ENCODE results near the gene TTC28. TPM values are rescaled to one million over a fixed set of nuclear protein-coding genes. Genes with fewer than 3 reads are reported as not detected.
A peak's percentile ranks its signal among the peaks of the same experiment; 100 is the strongest.
"Not testable (repeated sequence)": the region's sequence is repeated elsewhere in the genome, so short reads cannot be mapped to it uniquely, and the experiment has no call there.

Gene TTC28
- total RNA-seq, 2 donors from 2014 or later, result 8.8 to 12.0 TPM

DNA sequence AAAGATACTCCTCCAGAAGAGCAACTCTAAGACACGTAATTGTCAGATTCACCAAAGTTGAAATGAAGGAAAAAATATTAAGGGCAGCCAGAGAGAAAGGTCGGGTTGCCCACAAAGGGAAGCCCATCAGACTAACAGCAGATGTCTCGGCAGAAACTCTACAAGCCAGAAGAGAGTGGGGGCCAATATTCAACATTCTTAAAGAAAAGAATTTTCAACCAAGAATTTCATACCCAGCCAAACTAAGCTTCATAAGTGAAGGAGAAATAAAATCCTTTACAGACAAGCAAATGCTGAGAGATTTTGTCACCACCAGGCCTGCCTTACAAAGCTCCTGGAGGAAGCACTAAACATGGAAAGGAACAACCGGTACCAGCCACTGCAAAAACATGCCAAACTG is 149.1 kb downstream of the TTC28 start:
- intact Hi-C loops (cut with DNase I, micrococcal nuclease); DNase-seq; ATAC-seq: not testable (repeated sequence)

GRCh38 chr22:28529144-28529543 is 150.5 kb downstream of the TTC28 start:
- DNase-seq; ATAC-seq; intact Hi-C loops (cut with DNase I, micrococcal nuclease): not testable (repeated sequence)

GRCh38 chr22:28521451-28521850 is 158.2 kb downstream of the TTC28 start:
- DNase-seq (no peak), ATAC-seq (no peak)
- intact Hi-C loops (cut with DNase I, micrococcal nuclease), result no loop called here

DNA sequence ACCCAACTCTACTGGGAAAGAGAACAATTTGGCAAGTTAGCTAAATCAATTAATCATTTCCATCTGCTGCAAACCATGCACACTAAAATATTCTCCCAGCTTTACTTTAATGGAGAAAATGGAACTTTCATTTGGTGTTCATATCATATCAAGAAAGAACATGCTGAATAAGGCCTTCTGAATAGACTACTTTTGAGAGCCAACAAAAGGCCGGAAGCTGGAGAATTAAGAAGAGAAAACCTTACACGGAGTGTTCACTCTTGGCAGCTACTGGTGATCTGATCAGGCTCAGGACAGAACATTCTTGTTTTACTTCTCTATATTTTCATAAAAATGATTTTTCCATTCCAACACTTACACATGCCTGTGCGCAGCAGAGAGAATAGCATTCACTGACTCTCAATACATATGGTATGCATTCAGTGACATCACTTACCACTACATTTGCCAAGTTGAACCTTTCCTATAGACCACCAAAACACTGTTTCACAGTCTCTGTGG is 165.3 kb downstream of the TTC28 start:
- intact Hi-C loops (cut with DNase I, micrococcal nuclease), result no loop called here
- DNase-seq, result no peak
- ATAC-seq, result no peak

DNA sequence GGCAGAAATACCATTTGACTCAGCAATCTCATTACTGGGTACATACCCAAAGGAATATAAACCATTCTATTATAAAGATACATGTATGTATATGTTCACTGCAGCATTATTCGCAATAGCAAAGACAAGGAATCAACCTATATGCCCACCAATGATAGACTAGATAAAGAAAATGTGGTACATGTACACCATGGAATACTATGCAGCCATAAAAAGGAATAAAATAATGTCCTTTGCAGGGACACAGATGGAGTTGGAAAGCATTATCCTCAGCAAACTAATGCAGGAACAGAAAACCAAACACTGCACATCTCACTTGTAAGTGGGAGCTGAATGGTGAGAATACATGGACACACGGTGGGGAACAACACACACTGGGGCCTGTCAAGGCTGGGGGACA is 167.3 kb downstream of the TTC28 start:
- ATAC-seq; DNase-seq; intact Hi-C loops (cut with DNase I, micrococcal nuclease): not testable (repeated sequence)

DNA sequence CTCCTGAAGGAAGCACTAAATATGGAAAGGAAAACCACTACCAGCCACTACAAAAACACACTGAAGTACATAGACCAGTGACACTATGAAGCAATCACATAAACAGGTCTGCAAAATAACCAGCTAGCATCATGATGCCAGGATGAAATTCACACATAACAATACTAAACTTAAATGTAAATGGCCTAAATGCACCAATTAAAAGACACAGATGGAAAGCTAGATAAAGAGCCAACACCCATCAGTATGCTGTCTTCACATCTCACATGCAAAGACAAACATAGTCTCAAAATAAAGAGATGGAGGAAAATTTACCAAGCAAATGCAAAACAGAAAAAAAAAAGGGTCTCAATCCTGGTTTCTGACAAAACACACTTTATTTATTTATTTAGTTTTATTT is 171.7 kb downstream of the TTC28 start:
- ATAC-seq, result no peak
- intact Hi-C loops (cut with DNase I, micrococcal nuclease), result no loop called here
- no peak for DNase-seq

DNA sequence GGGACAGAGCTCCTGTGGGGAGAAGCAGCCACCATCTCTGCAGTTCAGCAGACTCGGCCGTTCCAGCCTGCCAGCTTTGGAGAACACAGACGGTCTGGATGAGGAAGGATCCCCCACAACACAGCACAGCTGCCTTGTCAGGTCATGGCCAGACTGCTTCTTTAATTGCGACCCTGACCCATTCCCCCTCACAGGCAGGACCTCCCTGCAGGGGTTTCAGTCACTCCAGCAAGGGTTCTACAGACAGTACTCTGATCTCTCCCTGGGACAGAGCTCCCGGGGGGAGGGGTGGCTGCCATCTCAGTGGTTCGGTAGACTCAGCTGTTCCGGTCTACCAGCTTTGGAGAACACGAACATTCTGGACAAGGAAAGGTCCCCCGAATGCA is 173.5 kb downstream of the TTC28 start:
- intact Hi-C loops (cut with DNase I, micrococcal nuclease), result no loop called here
- ATAC-seq, result no peak
- no peak for DNase-seq

DNA sequence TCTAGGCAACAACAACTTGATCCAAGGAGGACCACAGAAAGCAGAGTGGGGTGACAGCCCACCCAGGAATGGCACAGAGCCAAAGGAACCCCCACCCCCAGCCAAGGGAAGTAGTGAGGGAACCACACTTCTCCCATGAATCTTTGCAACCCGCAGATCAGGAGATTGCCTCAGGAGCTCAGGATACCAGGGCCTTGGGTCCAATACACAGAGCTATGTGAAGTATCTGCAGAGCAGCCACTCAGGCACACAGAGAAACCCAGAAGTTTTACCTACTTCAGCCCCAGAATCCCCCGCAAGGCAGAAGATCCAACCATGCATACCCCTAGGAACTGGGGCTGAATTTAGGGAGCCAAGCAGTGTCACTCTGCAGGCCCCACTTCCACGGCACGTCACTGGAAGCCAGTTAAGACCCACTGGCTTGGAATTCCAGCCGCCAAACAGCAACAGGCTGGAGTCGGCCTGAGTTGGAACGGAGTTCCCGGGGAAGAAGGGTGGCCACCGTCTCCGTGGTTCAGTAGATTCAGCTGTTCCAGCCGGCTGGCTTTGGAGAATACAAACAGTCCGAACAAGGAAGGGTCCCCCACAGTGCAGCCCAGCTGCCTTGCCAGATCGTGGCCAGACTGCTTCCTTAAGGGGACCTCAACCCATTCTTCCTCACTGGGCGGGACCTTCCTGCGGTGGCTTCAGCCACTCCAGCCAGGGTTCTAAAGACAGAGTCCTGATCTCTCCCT is 174.1 kb downstream of the TTC28 start:
- no peak for DNase-seq
- intact Hi-C loops (cut with DNase I, micrococcal nuclease), result no loop called here
- no peak for ATAC-seq

GRCh38 chr22:28500006-28500405 is 179.6 kb downstream of the TTC28 start:
- intact Hi-C loops (cut with DNase I, micrococcal nuclease), result no loop called here
- ATAC-seq, result no peak

GRCh38 chr22:28498044-28498443 is 181.6 kb downstream of the TTC28 start:
- no peak for DNase-seq
- intact Hi-C loops (cut with DNase I, micrococcal nuclease), result no loop called here
- ATAC-seq, result no peak

More at GRCh38 chr22:28500006-28500405, 179.6 kb downstream of the TTC28 start:
- DNase-seq, result no peak

DNA sequence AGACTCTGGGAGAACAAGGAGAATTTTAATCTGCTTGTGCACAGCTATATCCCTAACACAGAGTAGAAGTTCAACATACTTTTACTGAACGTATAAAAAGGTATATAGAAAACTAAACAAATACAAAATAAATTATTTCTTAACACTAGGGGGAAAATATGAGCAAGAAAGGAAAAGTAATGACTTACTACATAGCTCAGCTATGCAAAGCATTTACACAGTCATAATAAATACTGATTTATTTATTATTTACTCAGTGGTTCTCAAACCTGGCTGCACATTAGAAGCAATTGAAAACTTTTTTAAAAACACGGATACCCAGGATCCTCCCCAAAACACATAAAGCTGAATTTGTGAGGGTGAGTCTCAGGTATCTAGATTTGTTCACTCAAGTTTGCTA is 182.5 kb downstream of the TTC28 start:
- no peak for ATAC-seq
- intact Hi-C loops (cut with DNase I, micrococcal nuclease), result no loop called here
- DNase-seq, result no peak

DNA sequence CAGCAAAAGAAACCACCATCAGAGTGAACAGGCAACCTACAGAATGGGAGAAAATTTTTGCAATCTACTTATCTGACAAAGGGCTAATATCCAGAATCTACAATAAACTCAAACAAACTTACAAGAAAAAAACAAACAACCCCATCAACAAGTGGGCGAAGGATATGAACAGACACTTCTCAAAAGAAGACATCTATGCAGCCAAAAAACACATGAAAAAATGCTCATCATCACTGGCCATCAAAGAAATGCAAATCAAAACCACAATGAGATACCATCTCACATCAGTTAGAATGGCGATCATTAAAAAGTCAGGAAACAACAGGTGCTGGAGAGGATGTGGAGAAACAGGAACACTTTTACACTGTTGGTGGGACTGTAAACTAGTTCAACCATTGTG is 188.4 kb downstream of the TTC28 start:
- ATAC-seq; intact Hi-C loops (cut with DNase I, micrococcal nuclease); DNase-seq: not testable (repeated sequence)

GRCh38 chr22:28488825-28489224 is 190.8 kb downstream of the TTC28 start:
- DNase-seq (no peak), ATAC-seq (no peak)
- intact Hi-C loops (cut with DNase I, micrococcal nuclease), result no loop called here

DNA sequence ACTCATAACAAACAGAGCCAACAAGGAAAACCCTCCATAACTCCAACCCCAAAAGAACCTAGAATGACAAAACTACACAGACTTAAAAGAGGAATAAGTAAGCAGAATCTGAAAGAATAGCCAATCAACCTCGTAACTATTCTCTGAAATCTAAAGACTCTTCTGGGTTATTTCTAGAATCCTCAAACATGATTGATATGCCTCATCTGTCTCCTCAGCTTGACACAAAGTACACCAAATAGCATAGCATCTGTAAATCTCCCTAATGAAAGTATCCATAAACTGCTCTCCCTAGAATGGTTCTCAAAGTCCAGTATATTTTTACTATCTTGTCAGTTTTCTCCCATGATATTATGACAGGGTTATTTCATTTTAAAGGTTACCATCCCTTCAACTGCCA is 195.0 kb downstream of the TTC28 start:
- intact Hi-C loops (cut with DNase I, micrococcal nuclease), result no loop called here
- no peak for ATAC-seq
- no peak for DNase-seq

- DNase-seq (no peak), ATAC-seq (no peak)
- intact Hi-C loops (cut with DNase I, micrococcal nuclease), result no loop called here
These were observed 197.9 kb downstream of the TTC28 start for GRCh38 chr22:28481725-28482124.

DNA sequence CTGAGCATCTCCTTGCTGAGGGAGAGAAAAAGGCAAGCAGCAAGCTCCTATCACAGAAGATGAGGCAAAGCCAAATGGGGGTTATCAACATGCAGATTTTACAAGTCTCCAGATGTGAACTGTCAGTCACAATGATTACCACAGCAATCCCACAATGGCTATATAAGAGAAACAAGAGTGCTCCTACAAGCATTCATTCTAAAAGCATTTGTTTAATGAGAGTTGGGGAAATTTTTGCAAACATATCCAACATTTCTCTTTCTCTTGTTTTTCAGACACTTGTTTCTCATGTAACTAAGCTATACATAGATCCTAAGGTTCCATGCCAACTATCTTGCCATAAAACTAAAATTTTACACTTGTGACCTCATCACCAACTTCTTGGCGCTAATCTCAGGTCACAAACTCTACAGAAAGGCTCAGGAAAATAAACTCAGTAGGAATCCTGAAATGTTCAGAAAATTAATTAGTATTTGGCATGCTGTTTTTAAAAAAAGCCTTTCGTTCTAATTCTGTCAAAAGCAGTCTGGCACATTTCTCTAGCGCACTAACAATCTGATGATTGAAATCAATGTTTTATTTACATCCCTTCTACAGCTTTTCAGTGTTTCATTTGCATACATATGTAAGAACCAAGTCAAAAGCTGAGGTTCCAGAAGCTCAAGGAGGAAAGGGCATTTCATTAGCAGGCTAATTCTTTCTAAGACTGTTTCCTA is 199.5 kb downstream of the TTC28 start:
- ATAC-seq (no peak), DNase-seq (no peak)
- intact Hi-C loops (cut with DNase I, micrococcal nuclease), result no loop called here

- no peak for DNase-seq
- intact Hi-C loops (cut with DNase I, micrococcal nuclease), result no loop called here
- no peak for ATAC-seq
These were observed 201.1 kb downstream of the TTC28 start for GRCh38 chr22:28478564-28478963.

DNA sequence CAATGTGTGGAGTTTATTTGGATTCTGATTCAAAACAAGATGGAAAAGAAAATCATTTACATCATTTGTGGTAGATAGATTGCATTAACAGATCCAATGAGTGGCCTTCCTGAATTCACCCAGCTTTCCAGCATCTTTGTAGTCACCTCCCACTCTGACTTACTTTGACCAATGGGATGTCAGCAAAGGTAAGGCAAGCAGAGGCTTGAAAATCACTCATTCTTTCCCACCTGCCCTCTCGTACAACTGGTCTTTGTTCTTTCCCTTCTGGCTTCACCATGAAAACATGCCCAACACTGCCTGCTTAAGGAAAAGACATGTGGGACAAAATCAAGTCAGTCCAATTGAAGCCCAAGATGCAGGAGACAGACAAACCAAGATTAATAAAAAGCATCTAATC is 202.1 kb downstream of the TTC28 start:
- DNase-seq, result no peak
- ATAC-seq, result no peak
- intact Hi-C loops (cut with DNase I, micrococcal nuclease), result no loop called here

- intact Hi-C loops (cut with DNase I, micrococcal nuclease), result no loop called here
- no peak for DNase-seq
- peak; percentile 86 for ATAC-seq
These were observed 205.3 kb downstream of the TTC28 start for GRCh38 chr22:28474330-28474729.

DNA sequence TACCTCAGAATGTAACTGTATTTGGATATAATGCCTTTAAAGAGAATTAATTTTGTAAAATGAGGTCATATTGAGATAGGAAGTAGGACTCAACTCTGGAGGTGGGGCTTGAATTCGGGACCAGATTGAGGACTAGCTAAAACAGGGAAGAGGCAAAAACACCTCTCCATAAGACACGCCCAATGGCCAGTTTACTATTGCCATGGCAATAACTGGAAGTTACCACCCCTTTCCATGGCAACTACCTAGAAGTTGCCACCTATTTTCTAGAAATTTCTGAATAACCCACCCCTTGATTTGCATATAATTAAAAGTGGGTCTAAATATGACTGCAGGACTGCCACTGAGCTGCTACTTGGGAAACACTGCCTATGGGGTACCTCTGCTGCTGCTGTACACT is 206.4 kb downstream of the TTC28 start:
- intact Hi-C loops (cut with DNase I, micrococcal nuclease), result no loop called here
- no peak for ATAC-seq
- no peak for DNase-seq

All from left colon (tissue), 2 donors.